HEK293 (cell line): Measurements from ENCODE around the gene AQP1.

ENCODE experiments used
- CTCF ChIP-seq: fragments of 450-650 bp; formaldehyde crosslinking; IDR thresholded peaks from 2 replicates; pipeline ENCODE4 v1.5.1; 2016; ENCODE audit warnings: missing biosample characterization, missing genetic modification characterization
- ZBTB7A ChIP-seq: fragments of 450-650 bp; formaldehyde crosslinking; IDR thresholded peaks from 2 replicates; pipeline ENCODE4 v1.5.1; 2016; ENCODE audit warnings: low read depth, missing biosample characterization, missing genetic modification characterization
- ZNF324 ChIP-seq: fragments of 450-650 bp; formaldehyde crosslinking; IDR thresholded peaks from 2 replicates; pipeline ENCODE4 v1.5.1; 2016; ENCODE audit warnings: missing biosample characterization, missing genetic modification characterization
- ZNF610 ChIP-seq: fragments of 450-650 bp; formaldehyde crosslinking; IDR thresholded peaks from 2 replicates; pipeline ENCODE4 v1.5.1; 2016; ENCODE audit warnings: missing biosample characterization, missing genetic modification characterization, borderline replicate concordance
- ZNF639 ChIP-seq: fragments of 450-650 bp; formaldehyde crosslinking; IDR thresholded peaks from 2 replicates; pipeline ENCODE4 v1.5.1; 2016; ENCODE audit warnings: missing biosample characterization, missing genetic modification characterization
- TF ChIP-seq, protein P1 (sequence below): fragments of 450-650 bp; formaldehyde crosslinking; IDR thresholded peaks from 2 replicates; pipeline ENCODE4 v1.5.1; 2017; ENCODE audit warnings: missing biosample characterization, mild to moderate bottlenecking, missing genetic modification characterization, moderate library complexity
- TF ChIP-seq, protein P2 (sequence below): fragments of 450-650 bp; formaldehyde crosslinking; IDR thresholded peaks from 2 replicates; pipeline ENCODE4 v1.5.1; 2016; ENCODE audit warnings: missing biosample characterization, missing genetic modification characterization

DNA sequence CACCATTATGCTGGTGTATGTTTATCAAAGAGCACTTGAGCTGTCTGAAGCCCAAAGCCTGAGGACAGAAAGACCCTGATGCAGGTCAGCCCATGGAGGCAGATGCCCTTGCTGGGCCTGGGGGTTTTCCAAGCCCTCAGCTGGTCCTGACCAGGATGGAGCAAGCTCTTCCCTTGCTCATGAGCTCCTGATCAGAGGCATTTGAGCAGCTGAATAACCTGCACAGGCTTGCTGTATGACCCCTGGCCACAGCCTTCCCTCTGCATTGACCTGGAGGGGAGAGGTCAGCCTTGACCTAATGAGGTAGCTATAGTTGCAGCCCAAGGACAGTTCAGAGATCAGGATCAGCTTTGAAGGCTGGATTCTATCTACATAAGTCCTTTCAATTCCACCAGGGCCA is 13.0 kb downstream of the AQP1 start:
- TF ChIP-seq CTCF (tag by site-specific recombination) (no peak), ZNF324 (tag by site-specific recombination) (no peak), ZNF639 (no peak), ZNF610 (tag by site-specific recombination) (no peak), ZBTB7A (no peak)
- TF ChIP-seq, protein P1, sequence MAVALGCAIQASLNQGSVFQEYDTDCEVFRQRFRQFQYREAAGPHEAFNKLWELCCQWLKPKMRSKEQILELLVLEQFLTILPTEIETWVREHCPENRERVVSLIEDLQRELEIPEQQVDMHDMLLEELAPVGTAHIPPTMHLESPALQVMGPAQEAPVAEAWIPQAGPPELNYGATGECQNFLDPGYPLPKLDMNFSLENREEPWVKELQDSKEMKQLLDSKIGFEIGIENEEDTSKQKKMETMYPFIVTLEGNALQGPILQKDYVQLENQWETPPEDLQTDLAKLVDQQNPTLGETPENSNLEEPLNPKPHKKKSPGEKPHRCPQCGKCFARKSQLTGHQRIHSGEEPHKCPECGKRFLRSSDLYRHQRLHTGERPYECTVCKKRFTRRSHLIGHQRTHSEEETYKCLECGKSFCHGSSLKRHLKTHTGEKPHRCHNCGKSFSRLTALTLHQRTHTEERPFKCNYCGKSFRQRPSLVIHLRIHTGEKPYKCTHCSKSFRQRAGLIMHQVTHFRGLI = no peak
- TF ChIP-seq, protein P2, sequence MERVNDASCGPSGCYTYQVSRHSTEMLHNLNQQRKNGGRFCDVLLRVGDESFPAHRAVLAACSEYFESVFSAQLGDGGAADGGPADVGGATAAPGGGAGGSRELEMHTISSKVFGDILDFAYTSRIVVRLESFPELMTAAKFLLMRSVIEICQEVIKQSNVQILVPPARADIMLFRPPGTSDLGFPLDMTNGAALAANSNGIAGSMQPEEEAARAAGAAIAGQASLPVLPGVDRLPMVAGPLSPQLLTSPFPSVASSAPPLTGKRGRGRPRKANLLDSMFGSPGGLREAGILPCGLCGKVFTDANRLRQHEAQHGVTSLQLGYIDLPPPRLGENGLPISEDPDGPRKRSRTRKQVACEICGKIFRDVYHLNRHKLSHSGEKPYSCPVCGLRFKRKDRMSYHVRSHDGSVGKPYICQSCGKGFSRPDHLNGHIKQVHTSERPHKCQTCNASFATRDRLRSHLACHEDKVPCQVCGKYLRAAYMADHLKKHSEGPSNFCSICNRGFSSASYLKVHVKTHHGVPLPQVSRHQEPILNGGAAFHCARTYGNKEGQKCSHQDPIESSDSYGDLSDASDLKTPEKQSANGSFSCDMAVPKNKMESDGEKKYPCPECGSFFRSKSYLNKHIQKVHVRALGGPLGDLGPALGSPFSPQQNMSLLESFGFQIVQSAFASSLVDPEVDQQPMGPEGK = no peak
